Measurements from ENCODE around the gene TBCK. TPM values are rescaled to one million over a fixed set of nuclear protein-coding genes. Genes with fewer than 3 reads are reported as not detected.

The TBCK gene
- total RNA-seq, 2 experiments from 2014 or later, result 46.5 to 46.9 TPM

- intact Hi-C loops (cut with micrococcal nuclease; ENCODE audit: unreplicated experiment), result no loop called here
- no peak for DNase-seq (ENCODE audit: low spot score)
- no peaks in the 10 kb centered on the region for H3K4me1 ChIP-seq (ENCODE audit: insufficient read depth, low read length, poor library complexity, severe bottlenecking)
- BruUV-seq (replicated peaks), result no TSS peak
- H2AFZ ChIP-seq (ENCODE audit: low read length), result no peak overlapping the region
- H3K9me2 ChIP-seq (ENCODE audit: insufficient read depth, low read length), result no peaks in the 10 kb centered on the region
- no peaks in the 10 kb centered on the region for H4K20me1 ChIP-seq (ENCODE audit: insufficient read depth, low read length)
- no peak overlapping the region for H3K4me2 ChIP-seq (ENCODE audit: low read length)
- H3K27ac ChIP-seq (ENCODE audit: low read depth, low read length, poor library complexity, severe bottlenecking), result no peak overlapping the region
- H3K36me3 ChIP-seq (ENCODE audit: insufficient read depth, low read length), result no peaks in the 10 kb centered on the region; the same call in 1 of the 2 replicates
- CTCF ChIA-PET (ENCODE audit: unreplicated experiment), result no interaction called here
- no peaks in the 10 kb centered on the region for H3K9me3 ChIP-seq (ENCODE audit: low read length)
- no peak overlapping the region for H3K4me3 ChIP-seq (ENCODE audit: low read depth, low read length, poor library complexity, severe bottlenecking)
- TF ChIP-seq EZH2phosphoT487 (IDR thresholded peaks at IDR 0.05; ENCODE audit: borderline replicate concordance, low read depth, low read length) (no peak), CTCF (conservative IDR thresholded peaks at IDR 0.05; ENCODE audit: low read length) (no peak)
- POLR2A ChIA-PET, result no interaction called here
- H3K79me2 ChIP-seq (ENCODE audit: insufficient read depth, low read depth, low read length), result no peaks in the 10 kb centered on the region
These were observed 225.2 kb downstream of the TBCK start for GRCh38 chr4:106090826-106091225.

- no TSS peak for BruUV-seq (replicated peaks)
- intact Hi-C loops (cut with micrococcal nuclease; ENCODE audit: unreplicated experiment), result no loop called here
- CTCF ChIA-PET (ENCODE audit: unreplicated experiment), result no interaction called here
These were observed 232.9 kb downstream of the TBCK start for GRCh38 chr4:106083065-106083464.

GRCh38 chr4:106080376-106080775 is 235.6 kb downstream of the TBCK start:
- Histone ChIP-seq H2AFZ (ENCODE audit: low read length) (no peak overlapping the region), H4K20me1 (ENCODE audit: insufficient read depth, low read length) (no peaks in the 10 kb centered on the region), H3K4me2 (ENCODE audit: low read length) (no peak overlapping the region), H3K79me2 (ENCODE audit: insufficient read depth, low read depth, low read length) (no peaks in the 10 kb centered on the region), H3K4me3 (ENCODE audit: low read depth, low read length, poor library complexity, severe bottlenecking) (no peak overlapping the region), H3K9me2 (ENCODE audit: insufficient read depth, low read length) (no peaks in the 10 kb centered on the region), H3K27ac (ENCODE audit: low read depth, low read length, poor library complexity, severe bottlenecking) (no peak overlapping the region), H3K4me1 (ENCODE audit: insufficient read depth, low read length, poor library complexity, severe bottlenecking) (no peaks in the 10 kb centered on the region), H3K36me3 (ENCODE audit: insufficient read depth, low read length) (no peaks in the 10 kb centered on the region), H3K9me3 (ENCODE audit: low read length) (no peaks in the 10 kb centered on the region)
- ChIA-PET POLR2A (no interaction called here), CTCF (ENCODE audit: unreplicated experiment) (no interaction called here)
- BruUV-seq (replicated peaks), result no TSS peak
- intact Hi-C loops (cut with micrococcal nuclease; ENCODE audit: unreplicated experiment), result no loop called here
- no peak for TF ChIP-seq CTCF (conservative IDR thresholded peaks at IDR 0.05; ENCODE audit: low read length)
- no peak for TF ChIP-seq EZH2phosphoT487 (IDR thresholded peaks at IDR 0.05; ENCODE audit: borderline replicate concordance, low read depth, low read length)
- DNase-seq (ENCODE audit: low spot score), result no peak

More at GRCh38 chr4:106083065-106083464, 232.9 kb downstream of the TBCK start:
- Histone ChIP-seq H3K9me2 (ENCODE audit: insufficient read depth, low read length) (no peaks in the 10 kb centered on the region), H4K20me1 (ENCODE audit: insufficient read depth, low read length) (no peaks in the 10 kb centered on the region), H3K4me3 (ENCODE audit: low read depth, low read length, poor library complexity, severe bottlenecking) (no peak overlapping the region), H3K27ac (ENCODE audit: low read depth, low read length, poor library complexity, severe bottlenecking) (no peak overlapping the region), H2AFZ (ENCODE audit: low read length) (no peak overlapping the region), H3K4me2 (ENCODE audit: low read length) (no peak overlapping the region), H3K36me3 (ENCODE audit: insufficient read depth, low read length) (no peaks in the 10 kb centered on the region), H3K9me3 (ENCODE audit: low read length) (no peaks in the 10 kb centered on the region), H3K79me2 (ENCODE audit: insufficient read depth, low read depth, low read length) (no peaks in the 10 kb centered on the region), H3K4me1 (ENCODE audit: insufficient read depth, low read length, poor library complexity, severe bottlenecking) (no peaks in the 10 kb centered on the region)
- TF ChIP-seq CTCF (conservative IDR thresholded peaks at IDR 0.05; ENCODE audit: low read length) (no peak), EZH2phosphoT487 (IDR thresholded peaks at IDR 0.05; ENCODE audit: borderline replicate concordance, low read depth, low read length) (no peak)
- DNase-seq (ENCODE audit: low spot score), result no peak
- POLR2A ChIA-PET, result no interaction called here

Data from OCI-LY7 (cell line).